T-helper 17 cell (primary cell): ENCODE results near the gene GAN. TPM values are rescaled to one million over a fixed set of nuclear protein-coding genes. Genes with fewer than 3 reads are reported as not detected.

Source experiments
- ATAC-seq: fragments of 150-1000 bp; cut with Tn5 transposase; 2 replicates; pipeline ENCODE4 v1.10.0; 2021; ENCODE audit warnings: mild to moderate bottlenecking, moderate library complexity
- DNase-seq, 3 donors: peaks; one replicate each; pipeline versions ENCODE4 v3.0.0 to v3.0.0-alpha.2; 2020 to 2021
- H3K9me3 ChIP-seq: one replicate; pipeline ENCODE4 v1.7.0; 2013; ENCODE audit warnings: low read length, mild to moderate bottlenecking; ENCODE audit not compliant: control insufficient read depth, poor library complexity, severe bottlenecking
- H3K27ac Mint-ChIP-seq: one replicate; pipeline ENCODE4 v1.8.0; 2022; ENCODE audit warnings: mild to moderate bottlenecking, moderate library complexity, mixed read lengths
- H3K27me3 Mint-ChIP-seq: one replicate; pipeline ENCODE4 v1.8.0; 2022; ENCODE audit warnings: mixed read lengths
- H3K36me3 Mint-ChIP-seq: one replicate; pipeline ENCODE4 v1.8.0; 2022; ENCODE audit warnings: low read depth, mixed read lengths
- H3K4me1 Mint-ChIP-seq: one replicate; pipeline ENCODE4 v1.8.0; 2022; ENCODE audit warnings: mild to moderate bottlenecking, mixed read lengths
- H3K4me3 Mint-ChIP-seq: one replicate; pipeline ENCODE4 v1.8.0; 2022; ENCODE audit warnings: mild to moderate bottlenecking, moderate library complexity, mixed read lengths
- total RNA-seq, 4 donors: library from RNA in 2 of 4; stranded (reverse) in 2 of 4; gene quantifications; one replicate each; pipeline ENCODE4 v1.2.3 and lab custom pipeline; 2022 to 2026

Gene GAN
- total RNA-seq, 2 donors from 2014 or later: 5.8 to 8.0 TPM

DNA sequence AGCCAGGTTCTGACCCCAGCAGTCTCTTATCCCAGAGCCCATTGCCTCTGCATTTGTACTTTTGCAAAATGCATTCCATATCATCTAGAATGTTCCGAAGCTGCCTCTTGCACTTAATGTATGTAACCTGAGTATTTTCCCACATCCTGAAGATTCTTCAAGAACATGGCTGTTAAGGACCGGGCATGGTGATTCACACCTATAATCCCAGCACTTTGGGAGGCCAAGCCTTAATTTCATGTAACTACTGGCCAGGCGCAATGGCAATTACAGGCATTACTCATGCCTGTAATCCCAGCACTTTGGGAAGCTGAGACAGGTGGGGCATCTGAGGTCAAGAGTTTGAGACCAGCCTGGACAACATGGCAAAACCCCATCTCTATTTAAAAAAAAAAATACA, 31.7 kb upstream of the GAN start:
- no peak for ATAC-seq

DNA sequence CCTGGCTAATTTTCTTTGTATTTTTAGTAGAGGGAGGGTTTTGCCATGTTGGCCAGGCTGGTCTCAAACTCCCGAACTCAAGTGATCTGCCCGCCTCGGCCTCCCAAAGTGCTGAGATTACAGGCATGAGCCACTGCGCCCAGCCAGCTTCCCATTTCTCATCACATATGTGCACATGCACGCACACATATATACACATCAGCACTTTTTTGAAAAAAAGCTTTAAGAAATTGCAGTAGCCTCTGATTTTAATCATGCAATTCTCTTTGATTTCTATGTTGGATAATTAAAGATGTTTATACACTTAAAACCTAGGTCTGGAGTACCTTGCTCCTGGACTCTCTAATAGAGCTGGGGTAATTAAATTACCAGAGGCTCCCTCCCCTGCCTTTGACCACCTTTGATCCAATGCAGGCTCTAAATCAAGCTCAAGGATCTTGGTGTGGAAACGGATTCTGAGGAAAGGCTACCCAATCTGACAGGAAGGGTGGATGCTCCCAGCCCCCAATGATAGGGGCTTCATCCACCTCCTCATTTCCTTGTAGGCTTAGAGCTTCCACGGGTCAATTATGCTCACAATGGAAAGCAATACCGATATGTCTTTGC, 29.7 kb upstream of the GAN start:
- no peak for DNase-seq
- no peaks in the 10 kb centered on the region for H3K4me1 Mint-ChIP-seq
- peaks cover 10% of the 10 kb centered on the region for H3K27me3 Mint-ChIP-seq
- H3K9me3 ChIP-seq: no peaks in the 10 kb centered on the region
- H3K4me3 Mint-ChIP-seq: no peak overlapping the region
- H3K36me3 Mint-ChIP-seq: no peaks in the 10 kb centered on the region
- no peak overlapping the region for H3K27ac Mint-ChIP-seq
- ATAC-seq: no peak

More for the DNA sequence above, 31.7 kb upstream of the GAN start:
- DNase-seq: no peak
- Mint-ChIP-seq H3K27me3 (peaks cover 10% of the 10 kb centered on the region), H3K4me1 (no peaks in the 10 kb centered on the region), H3K4me3 (no peak overlapping the region), H3K27ac (no peak overlapping the region), H3K36me3 (no peaks in the 10 kb centered on the region)
- H3K9me3 ChIP-seq: no peaks in the 10 kb centered on the region

DNA sequence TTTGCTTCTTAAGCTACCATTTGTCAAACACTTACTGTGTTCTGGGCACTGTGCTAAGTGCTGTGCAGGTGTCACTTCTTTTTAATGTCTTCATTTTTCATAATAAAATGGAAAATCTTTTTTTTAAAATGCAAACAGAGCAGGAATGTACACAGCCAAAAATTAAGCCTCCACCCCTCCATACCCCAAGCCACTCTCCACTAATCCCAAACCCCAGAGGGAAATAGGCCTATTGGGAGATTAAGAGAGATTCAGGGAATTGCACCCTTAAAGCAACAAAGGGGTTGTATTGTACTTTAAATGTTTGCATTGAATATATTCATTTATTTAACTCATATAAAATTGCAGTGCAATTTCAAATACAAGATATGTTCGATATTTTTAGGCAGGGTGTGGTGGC, 28.6 kb upstream of the GAN start:
- no peak overlapping the region for H3K27ac Mint-ChIP-seq
- H3K36me3 Mint-ChIP-seq: no peaks in the 10 kb centered on the region
- no peak for ATAC-seq
- no peak for DNase-seq
- H3K9me3 ChIP-seq: no peaks in the 10 kb centered on the region
- H3K4me1 Mint-ChIP-seq: no peaks in the 10 kb centered on the region
- H3K27me3 Mint-ChIP-seq: peaks cover 18% of the 10 kb centered on the region
- H3K4me3 Mint-ChIP-seq: no peak overlapping the region

DNA sequence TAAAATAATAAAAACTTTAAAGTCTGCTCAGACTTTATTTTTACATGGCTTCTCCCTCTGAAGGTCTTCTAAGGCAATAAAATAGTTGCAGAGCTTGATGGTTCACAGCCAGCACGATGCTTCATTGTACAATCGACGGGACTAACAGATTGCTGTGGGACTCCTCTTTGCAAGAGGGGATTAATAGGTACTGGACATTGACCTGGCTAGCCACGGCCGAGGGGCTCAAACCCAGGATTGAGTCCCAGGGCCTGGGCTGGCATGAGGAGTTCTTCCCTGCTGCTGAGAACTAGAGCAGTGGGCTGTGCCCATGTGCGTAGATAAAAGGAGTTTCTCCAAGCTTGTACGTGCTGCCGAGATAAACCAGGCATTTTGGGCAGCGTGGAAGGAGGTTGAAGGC, 23.6 kb upstream of the GAN start:
- H3K27ac Mint-ChIP-seq: no peak overlapping the region
- no peak overlapping the region for H3K4me3 Mint-ChIP-seq
- no peaks in the 10 kb centered on the region for H3K36me3 Mint-ChIP-seq
- DNase-seq (no peak), ATAC-seq (no peak)
- no peaks in the 10 kb centered on the region for H3K9me3 ChIP-seq
- peaks cover 40% of the 10 kb centered on the region for H3K27me3 Mint-ChIP-seq
- H3K4me1 Mint-ChIP-seq: no peaks in the 10 kb centered on the region

DNA sequence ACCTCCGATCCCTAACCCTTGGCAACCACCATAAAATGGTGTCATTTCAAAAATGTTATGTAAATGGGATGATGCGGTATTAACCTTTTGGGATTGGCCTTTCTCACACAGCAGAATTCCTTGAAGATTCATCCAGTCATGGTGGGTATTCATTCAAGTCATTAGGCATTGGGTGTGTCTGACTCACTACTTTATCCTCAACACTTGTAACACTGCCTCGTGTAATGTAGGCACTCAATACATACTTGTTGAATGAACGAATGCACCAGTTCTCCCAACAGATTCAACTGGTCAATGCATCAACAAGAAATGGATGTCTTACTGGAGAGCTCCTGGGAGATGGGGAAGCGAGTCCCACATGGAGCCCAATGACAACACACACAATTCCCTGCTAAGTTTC, 21.8 kb upstream of the GAN start:
- no peak for ATAC-seq
- Mint-ChIP-seq H3K36me3 (no peaks in the 10 kb centered on the region), H3K4me3 (no peak overlapping the region), H3K27me3 (peaks cover 52% of the 10 kb centered on the region), H3K27ac (no peak overlapping the region), H3K4me1 (no peaks in the 10 kb centered on the region)
- no peaks in the 10 kb centered on the region for H3K9me3 ChIP-seq
- no peak for DNase-seq

DNA sequence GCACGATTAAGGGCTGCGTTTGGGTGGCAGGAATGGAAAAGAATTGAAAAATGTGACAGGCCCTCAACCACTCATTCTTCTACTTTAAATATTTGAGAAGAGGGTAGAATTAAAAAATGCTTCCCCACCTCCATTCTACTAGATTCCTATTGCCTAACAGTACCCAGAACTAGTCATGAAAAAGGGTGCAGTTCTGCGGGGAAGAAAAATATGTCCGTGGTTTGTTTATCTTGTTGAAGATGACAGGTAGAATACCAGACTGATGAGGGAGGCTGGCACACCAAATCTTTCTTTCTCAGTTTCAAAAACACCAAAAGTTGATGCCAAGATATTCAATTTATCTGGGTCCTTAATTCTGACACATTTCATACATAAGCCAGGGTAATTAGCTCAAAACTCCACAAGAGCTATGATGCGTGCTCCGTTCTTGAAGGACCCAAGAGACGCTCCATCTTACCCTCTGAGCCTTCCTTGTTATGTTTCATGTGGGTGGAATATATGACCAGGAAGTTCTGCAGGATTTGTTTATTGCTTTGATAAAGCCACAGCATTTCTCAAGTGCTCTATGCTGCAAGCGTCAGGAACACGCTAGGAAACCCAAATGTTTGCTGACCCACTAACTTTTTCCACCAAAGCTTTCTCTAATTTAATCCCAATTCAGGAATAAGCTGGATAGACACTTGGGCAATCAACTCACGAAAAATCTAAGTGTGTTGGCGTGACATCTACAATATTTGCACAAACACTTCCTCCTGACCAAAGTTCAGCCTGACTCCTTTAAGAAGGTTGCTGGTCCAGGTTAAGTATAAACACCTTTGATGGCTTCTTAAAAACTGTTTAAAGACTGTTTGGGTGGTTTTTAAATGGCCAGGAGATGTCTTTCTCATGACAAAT, 20.6 kb upstream of the GAN start:
- H3K36me3 Mint-ChIP-seq: no peaks in the 10 kb centered on the region
- ATAC-seq (no peak), DNase-seq (no peak)
- no peaks in the 10 kb centered on the region for H3K9me3 ChIP-seq
- no peaks in the 10 kb centered on the region for H3K4me1 Mint-ChIP-seq
- H3K4me3 Mint-ChIP-seq: no peak overlapping the region
- no peak overlapping the region for H3K27ac Mint-ChIP-seq
- H3K27me3 Mint-ChIP-seq: peaks cover 52% of the 10 kb centered on the region

DNA sequence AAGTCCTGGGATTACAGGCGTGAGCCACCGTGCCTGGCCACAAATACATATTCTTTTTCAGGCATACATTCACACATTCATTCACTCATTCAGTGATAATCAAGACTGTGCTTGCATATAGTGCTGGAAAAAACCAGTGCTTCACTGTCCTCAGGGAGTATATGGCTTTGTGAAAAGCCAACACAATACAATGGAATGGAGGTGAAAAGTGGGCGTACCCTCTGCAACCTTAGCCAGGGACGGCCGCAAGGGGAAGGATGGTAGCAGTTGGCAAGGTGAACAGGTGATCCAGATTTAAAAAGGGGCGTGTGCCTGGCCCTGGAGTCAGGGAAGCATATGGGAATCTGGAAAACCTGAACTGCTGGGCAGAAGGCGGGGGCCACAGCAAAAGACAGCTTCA, 18.1 kb upstream of the GAN start:
- ATAC-seq (no peak), DNase-seq (no peak)
- H3K9me3 ChIP-seq: no peaks in the 10 kb centered on the region
- Mint-ChIP-seq H3K27ac (no peak overlapping the region), H3K36me3 (no peaks in the 10 kb centered on the region), H3K27me3 (peaks cover 40% of the 10 kb centered on the region), H3K4me1 (no peaks in the 10 kb centered on the region), H3K4me3 (no peak overlapping the region)

DNA sequence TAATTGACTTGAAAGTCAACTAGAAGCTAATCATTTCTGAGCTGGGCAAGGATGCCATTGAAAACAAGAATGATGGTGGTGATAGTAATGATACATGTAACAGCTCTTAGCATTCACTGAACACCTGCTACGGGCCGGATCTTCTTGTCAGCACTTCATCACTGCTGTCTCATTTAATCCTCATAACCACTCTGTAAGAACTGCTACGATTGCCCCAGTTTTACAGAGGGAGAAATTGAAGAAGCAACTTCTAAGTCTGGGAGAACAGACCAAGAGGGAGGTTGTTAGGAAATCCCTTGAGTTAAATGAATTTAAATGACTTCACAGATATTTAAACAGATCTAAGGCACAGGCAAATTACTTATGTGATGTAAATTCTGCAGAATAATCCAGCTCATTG, 7.0 kb upstream of the GAN start:
- H3K4me3 Mint-ChIP-seq: no peak overlapping the region

DNA sequence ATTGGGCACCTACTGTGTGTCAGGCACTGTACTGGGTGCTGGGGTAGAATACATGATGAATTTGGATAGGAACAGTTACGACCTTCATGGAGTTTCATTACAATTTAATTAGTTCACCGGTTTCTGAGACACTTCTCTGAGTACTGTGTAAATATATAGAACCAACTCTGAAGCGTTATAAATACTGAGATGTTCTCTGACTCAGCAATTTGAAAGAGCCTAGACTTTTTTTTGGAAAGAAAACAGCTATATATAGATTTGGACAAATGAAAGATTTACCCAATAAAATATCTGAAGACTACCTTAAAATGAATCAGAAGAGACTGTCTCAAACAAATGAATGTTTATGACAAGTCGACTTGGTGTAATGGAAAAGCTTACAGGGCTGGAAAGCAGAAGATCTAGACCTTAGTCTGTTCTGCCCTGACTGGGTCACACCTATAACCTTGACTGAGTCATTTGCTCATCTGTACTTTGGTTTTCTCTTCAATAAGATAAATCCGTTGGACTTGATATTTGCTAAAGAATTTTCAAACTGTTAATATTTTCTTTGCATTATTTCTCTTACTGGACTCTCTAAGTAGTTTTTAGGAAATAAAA, 4.6 kb upstream of the GAN start:
- no peak for ATAC-seq
- H3K27me3 Mint-ChIP-seq: no peaks in the 10 kb centered on the region
- DNase-seq: no peak
- H3K9me3 ChIP-seq: no peaks in the 10 kb centered on the region
- H3K36me3 Mint-ChIP-seq: no peaks in the 10 kb centered on the region
- H3K27ac Mint-ChIP-seq: peak overlapping the region; percentile 59
- no peak overlapping the region for H3K4me3 Mint-ChIP-seq
- peaks cover 25% of the 10 kb centered on the region for H3K4me1 Mint-ChIP-seq

More for the DNA sequence above, 7.0 kb upstream of the GAN start:
- peaks cover 14% of the 10 kb centered on the region for H3K4me1 Mint-ChIP-seq
- DNase-seq (no peak), ATAC-seq (no peak)
- H3K27ac Mint-ChIP-seq: no peak overlapping the region
- H3K27me3 Mint-ChIP-seq: no peaks in the 10 kb centered on the region
- H3K9me3 ChIP-seq: no peaks in the 10 kb centered on the region
- peaks cover 3% of the 10 kb centered on the region for H3K36me3 Mint-ChIP-seq

DNA sequence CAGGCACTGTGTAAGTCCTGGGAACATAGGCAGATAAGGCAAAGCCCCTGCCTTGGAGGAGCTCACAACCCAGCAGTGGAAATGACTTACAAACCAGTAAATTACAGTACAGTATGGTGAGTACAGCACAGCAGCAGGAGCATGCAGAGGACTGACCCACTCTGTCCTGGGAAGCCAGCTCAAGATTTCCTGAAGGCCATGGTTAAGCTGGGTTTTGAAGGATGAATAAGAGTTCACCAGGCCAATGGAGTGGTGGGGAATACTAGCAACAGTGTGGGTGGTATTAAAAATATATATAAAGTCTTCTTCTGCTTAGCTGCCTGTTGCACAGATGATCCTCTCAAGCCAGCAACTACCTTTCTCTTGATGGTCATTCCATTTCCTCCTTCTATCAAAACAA, 3.0 kb upstream of the GAN start:
- H3K36me3 Mint-ChIP-seq: no peaks in the 10 kb centered on the region
- peaks cover 33% of the 10 kb centered on the region for H3K4me1 Mint-ChIP-seq
- ATAC-seq (no peak), DNase-seq (no peak)
- no peak overlapping the region for H3K4me3 Mint-ChIP-seq
- H3K27ac Mint-ChIP-seq: no peak overlapping the region
- no peaks in the 10 kb centered on the region for H3K27me3 Mint-ChIP-seq
- no peaks in the 10 kb centered on the region for H3K9me3 ChIP-seq

DNA sequence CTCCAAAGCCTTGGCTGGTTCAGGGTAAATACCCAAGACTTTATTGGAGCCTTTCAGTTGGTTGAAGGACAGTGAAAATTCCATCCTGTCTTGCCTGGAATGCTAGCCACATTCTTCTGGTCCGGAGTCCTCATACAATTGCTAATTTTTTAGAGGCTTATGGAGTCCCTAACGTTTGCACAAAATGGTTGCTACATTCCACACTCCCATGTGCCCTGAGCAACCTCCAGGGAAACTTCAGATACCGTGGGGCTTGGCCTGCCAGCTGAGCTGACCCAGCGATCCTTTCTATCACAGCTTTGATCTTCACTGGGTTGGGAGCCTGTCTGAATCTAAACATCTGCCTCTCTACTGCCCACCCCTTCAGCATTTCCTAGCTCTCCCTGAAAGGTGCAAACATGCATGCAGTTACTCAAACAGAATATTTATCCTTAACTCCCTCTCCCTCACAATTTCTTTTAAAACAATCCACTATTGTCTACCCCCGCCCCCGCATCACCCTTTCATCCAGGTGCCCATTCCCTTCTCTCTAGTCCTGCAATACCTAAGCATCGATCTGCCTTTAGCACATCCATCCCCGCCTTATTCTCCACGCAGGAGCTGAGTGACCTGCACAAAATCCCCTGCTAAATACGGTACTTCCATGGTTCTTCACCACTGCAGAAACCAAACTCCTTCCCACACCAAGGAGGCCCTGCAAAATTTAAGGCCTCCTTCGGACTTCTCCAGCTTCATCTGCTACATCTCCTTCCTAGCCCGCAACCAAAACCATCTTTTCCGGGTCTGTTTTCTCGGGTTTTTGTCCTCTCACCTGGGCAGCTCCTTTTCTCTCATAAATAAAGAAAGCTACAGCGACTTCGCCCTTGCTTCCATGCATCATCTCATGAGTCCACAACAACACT, 810 bp upstream of the GAN start:
- Mint-ChIP-seq H3K27ac (peak overlapping the region; percentile 98), H3K36me3 (no peaks in the 10 kb centered on the region), H3K4me3 (peak overlapping the region; percentile 98), H3K4me1 (peaks cover 36% of the 10 kb centered on the region), H3K27me3 (no peaks in the 10 kb centered on the region)
- ATAC-seq (no peak), DNase-seq (no peak)
- no peaks in the 10 kb centered on the region for H3K9me3 ChIP-seq

DNA sequence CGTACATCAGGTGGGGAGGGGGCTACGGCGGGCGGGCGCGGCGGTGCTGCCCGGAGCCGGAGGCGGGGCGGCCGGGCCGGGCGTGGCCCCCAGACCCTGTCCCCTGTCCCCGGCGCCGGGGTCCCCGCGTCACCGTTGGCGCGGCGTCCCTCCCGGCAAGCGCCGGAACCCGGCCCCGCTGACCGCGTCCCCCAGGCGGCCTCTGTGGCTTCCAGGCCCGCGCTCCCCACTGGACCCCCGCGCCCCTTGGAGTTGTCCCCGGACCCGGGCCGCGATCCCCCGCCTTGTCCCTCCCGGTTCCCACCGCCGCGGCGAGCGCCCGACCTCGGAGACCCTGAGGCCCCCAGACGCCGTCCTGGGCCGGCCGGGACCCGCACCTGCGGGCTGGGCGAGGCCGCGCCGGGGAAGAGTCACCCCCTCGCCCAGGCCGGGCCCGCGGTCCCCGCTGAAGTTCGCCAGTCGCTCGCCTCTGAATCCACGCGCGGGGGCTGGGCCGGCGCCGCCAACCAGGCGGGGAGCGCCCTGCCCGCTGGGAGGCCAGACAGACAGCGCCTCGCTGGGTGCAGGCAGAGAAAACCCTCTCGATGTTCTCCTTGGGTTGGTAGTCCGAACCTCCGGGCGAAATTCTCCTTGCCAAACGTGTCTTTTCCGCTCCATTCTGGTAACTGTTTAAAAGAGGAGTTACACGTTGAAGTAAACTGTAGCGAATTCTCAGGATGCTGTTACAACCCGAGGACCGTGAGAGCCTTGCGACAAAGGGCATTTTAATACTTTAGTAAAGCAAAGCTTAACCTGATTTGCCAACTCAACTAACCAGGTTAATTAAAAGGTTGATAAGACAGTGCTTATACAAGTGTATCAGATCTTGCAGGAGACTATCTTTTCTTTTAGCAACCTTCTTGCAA, 761 bp downstream of the GAN start:
- ATAC-seq (peak; percentile 18), DNase-seq (peak; percentile 15 to 24 (median 20))
- H3K27me3 Mint-ChIP-seq: no peaks in the 10 kb centered on the region
- no peaks in the 10 kb centered on the region for H3K9me3 ChIP-seq
- H3K36me3 Mint-ChIP-seq: no peaks in the 10 kb centered on the region
- peaks cover 39% of the 10 kb centered on the region for H3K4me1 Mint-ChIP-seq
- peak overlapping the region; percentile 98 for H3K4me3 Mint-ChIP-seq
- peak overlapping the region; percentile 61 for H3K27ac Mint-ChIP-seq
